Activated CD8-positive, alpha-beta memory T cell treated with anti-CD3 and anti-CD28 coated beads, Interleukin-2, amount 50 U/mL, for 1 hour (primary cell): ENCODE data around the gene COPS3.
"Not testable (repeated sequence)": the region's sequence is repeated elsewhere in the genome, so short reads cannot be mapped to it uniquely, and the experiment has no call there.

Experiments
- DNase-seq: peaks from one replicate; pipeline ENCODE4 v3.0.0-alpha.2; 2020; ENCODE audit errors: extremely low read depth

COPS3 gene

DNA sequence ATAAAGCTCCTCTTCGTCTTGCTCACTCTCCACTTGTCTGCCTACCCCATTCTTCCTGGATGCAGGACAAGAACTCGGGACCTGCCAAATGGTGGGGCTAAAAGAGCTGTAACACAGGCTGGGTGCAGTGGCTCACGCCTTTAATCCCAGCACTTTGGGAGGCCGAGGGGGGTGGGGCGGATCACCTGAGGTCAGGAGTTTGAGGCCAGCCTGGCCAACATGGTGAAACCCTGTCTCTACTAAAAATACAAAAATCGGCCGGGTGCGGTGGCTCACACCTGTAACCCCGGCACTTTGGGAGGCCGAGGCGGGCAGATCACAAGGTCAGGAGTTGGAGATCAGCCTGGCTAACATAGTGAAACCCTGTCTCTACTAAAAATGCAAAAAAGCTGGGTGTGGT is 20.6 kb upstream of the COPS3 start:
- DNase-seq, result not testable (repeated sequence)

DNA sequence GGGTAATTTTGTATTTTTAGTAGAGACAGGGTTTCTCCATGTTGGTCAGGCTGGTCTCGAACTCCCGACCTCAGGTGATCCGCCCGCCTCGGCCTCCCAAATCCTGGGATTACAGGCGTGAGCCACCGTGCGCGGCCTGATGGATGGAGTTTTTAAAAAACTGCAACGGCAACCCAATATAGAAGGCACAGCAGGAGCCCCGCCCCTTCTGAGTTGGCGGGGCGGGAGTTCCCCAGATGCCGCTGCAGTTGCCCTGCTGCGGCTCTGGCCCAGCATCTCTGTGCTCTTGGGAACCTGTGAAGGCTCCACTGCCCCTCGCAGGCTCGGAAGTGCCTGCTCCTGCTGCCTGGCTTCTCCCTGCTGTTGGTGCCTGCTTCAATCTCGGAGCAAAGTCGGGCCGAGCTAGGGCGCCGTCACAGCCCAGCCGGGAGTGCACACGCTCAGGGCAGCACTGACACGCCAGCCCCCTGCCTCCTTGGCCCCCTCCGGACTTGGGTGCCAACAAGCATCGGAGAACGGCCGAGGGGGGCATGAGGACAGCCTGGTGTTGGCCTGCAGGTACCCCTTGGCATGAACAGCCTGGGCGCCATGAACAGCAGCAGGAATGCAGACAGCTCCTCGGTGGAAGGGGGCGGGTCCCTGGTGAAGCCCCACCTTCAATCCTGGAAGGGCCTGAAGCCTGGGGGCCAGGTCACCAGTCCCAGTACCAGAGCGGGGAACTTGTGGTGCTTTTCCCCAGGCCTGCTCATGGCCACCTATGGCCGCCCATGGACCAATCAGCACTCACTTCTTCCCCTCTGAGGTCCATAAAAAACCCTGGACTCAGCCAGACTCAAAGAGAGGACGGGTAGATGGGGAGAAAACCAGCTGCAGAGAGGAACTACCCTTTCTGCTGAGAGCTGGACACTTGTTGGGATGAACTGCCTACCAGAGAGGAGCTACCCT is 19.9 kb upstream of the COPS3 start:
- no peak for DNase-seq

DNA sequence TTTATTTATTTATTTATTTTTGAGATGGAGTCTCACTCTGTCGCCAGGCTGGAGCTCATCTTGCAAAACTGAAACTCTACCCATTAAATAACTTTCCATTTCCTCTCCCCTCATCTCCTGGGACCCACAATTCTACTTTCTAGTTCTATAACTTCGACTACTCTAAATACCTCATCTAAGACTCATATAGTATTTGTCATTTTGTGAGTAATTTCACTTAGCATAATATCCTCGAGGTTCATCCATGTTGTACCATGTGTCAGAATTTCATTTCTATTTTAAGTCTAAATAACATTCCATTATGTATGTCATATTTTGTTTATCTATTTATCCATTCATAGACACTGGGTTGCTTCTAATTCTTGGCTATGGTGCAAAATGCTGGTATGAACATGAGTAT is 17.1 kb upstream of the COPS3 start:
- DNase-seq, result no peak

DNA sequence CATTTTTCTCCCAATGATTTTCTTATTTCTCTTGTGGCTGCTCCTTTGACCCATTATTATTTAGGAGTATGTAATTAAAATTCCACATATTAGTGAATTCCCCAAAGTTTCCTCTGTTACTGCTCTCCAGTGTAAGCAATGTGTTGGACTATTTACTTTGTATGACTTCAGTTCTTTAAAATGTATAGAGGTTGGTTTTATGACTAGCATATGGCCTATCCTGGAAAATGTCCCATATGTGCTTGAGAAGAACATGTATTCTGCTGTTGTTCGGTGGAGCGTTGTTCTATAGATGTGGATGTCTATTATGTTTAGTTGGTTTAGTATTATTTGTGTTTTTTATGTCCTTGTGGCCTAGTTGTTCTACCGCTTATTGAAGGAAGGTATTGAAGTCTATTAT is 16.2 kb upstream of the COPS3 start:
- no peak for DNase-seq

DNA sequence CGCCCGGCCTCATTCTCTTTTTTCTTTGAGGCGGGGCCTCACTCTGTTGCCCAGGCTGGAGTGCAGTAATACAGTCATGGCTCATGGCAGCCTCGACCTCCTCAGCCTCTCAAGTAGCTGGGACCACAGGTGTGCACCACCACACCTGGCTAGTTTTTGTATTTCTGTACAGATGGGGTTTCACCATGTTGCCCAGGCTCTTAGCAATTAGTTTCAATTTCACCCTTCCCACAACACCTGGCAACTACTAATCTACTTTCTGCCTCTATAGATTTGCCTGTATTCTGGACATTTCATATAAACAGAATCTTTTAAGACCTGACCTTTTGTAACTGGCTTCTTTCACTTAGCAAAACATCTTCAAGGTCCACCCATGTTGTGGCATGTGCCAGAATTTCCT is 14.1 kb upstream of the COPS3 start:
- DNase-seq, result no peak

DNA sequence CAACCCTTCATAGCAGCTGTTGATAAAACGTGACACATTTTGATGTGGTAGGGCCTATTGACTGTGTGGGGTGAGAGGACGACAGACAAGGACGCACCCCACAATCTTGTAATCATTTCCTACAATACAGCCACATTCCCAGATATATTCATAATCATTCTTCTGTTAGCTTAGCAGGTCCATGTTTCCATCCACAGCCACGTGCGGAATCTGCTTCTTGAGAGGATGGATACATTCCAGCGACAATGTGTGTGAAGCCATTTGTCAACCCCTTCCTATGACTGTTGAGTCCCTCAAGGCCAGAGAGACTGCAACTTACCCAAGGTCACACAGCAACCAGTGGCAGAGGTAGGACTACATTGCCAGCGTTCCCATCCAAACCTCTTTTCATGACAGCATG is 8.7 kb upstream of the COPS3 start:
- no peak for DNase-seq

DNA sequence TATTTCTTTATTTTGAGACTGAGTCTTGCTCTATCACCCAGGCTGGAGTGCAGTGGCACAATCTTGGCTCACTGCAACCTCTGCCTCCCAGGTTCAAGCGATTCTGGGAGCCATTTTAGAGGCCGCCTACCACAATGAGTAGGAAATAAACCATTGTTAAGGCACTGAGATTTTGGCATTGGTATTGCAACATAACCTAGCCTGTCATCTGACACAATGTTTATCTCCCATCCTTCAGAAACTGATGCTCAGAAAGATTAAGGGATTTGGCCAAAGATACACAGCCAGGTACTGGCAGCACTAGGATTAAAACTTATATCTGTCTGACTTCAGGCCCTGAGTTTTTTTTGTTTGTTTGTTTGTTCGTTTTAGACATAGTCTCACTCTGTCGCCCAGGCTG is 8.0 kb upstream of the COPS3 start:
- no peak for DNase-seq

DNA sequence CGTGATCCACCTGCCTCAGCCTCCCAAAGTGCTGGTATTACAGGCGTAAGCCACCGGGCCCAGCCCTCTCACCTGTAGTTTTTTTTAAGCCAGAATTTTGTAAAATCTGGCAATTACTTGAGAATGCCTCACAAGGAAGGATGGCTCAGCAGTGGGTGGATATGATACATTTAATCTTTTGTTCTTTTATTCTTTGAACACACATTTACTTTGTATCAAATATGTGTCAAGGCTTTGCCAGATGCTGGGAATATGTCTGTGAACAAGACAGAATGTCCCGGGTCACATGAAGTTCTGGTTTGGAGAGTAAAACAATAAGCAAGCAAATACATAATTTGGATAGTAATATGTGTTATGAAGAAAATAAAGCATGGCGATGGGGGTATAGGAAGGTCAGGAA is 4.9 kb upstream of the COPS3 start:
- no peak for DNase-seq

DNA sequence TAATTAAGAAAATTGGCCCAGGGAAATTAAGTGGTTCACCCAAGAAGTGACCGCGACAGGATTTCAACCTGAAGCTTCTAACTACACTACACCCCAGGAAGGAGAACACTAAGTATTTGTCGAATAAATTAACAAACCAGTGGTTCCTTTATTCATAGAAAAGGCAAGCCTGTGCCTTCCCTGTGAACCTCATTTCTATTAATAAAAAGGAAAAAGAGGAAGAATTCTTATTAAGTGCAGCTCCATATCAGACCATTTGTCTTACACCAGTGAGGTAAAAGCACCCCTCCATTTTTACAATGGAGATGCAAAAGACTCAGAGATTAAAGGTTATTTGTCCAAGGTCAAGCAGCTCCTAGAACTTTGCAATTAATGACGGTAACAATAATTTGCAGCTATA is 1.7 kb downstream of the COPS3 start:
- no peak for DNase-seq

DNA sequence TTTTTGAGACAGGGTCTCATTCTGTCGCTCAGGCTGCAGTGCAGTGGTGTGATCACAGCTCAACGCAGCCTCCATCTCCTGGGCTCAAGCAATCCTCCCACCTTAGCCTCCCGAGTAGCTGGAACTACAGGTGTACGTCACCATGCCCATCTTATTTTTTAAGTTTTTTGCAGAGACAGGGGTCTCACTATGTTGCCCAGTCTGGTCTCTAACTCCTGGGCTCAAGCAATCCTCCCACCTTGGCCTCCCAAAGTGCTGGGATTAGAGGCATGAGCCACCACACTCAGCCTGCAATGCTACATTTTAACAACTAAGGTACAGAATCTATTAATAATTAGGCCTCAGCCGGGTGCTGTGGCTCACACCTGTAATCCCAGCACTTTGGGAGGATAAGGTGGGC is 3.6 kb downstream of the COPS3 start:
- not testable (repeated sequence) for DNase-seq

DNA sequence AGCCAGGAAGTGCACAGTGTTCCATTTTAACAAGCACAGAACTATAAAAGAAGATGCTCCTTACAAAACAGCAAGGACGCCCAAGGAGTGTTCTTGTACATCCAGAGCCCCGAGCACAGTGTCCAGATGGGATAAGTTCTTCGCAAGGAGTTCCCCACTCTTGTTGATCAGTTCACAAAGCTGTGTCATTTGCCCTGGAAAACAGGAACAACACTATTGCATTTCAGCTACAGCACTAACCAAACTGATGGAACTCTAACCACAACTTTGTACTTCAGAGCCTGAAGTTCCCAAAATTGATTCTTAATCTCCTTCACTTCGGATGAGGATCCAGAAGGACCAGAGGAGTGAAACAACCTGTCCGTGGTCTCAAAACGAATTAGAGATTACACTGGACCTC is 5.1 kb downstream of the COPS3 start:
- DNase-seq, result no peak

DNA sequence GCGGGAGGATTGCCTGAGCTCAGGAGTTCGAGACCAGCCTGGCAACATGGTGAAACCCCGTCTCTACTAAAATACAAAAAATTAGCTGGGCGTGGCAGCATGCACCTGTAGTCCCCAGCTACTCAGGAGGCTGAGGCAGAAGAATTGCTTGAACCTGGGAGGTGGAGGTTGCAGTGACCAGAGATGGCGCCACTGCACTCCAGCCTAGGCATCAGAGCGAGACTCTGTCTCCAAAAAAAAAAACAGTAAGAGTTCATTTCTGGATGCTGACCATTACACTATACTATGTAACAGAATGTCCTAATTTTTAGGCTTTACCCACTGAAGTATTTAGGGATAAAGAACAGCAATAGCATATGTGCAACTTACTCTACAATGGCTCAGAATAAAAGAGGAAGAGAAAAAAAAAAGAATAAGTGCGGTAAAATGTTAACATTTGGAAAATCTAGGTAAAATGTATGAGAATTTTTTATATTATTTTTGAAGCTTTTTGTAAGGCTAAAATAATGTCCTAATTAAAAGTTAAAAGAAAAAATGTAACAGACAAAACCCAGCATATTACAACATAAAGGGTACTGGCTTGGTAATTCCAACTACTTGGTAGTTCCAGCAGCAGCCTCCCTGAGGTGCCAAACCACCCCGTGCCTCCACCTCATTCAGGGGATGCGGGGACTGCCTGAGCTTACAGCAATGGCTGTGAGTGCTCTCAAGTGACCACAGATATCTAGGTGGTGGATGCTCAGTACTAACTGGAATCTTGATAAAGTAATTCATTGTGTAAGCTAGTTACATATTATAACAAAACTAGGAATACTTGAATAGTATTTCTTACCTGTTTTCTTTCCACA is 10.9 kb downstream of the COPS3 start:
- no peak for DNase-seq

DNA sequence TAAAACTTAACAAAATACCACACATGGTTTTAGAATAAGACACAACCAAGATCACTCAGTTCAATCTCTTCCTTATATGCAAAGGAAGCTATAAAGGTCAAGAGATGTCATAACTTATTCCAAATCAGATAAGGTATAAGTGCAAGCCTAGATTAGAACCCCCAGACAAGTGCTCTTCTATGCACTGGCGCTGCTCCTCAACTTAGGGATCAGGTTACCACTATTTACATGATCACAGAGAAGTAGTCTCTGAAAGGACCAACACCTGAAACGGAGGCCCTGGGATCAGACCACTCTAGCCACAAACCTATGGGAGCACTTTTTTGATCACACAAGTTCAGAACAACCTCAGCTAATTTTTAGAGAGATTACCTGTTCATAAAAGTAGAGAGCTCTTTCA is 16.6 kb downstream of the COPS3 start:
- DNase-seq, result no peak

DNA sequence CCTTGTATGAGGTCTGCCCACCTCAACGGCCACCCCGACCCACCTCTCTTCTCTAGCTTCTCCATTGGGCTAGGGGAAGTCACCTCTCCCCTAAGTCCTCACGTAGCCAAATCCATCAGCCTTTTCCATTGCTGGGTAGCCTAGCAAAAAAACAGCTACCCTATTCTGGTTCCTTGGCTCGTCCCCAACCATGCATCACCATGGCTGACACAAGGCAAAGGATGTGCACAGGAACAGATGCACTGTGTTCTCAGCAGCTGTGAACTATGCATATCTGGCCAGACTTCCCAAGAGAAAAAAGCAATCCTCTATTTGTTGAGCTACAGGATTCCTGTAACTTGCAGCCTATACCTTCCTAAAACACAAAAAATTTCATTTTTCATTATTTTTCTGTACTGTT is 22.0 kb downstream of the COPS3 start:
- DNase-seq, result no peak

DNA sequence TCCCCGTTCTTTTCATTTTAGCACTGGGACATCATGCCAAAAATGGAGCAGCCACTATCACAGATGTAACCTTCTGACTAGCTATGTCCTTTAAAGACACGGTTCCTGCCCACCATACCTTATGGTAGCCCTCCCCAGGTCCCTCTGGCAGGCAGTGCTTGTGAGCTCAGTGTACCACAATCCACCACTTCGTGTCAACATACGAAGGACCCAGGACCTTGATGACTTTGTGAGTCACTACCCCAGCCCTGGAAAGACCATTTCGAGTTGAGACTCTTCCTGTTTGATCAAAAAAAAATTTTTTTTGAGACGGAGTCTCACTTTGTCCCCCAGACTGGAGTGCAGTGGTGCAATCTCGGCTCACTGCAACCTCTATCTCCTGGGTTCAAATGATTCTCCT is 23.0 kb downstream of the COPS3 start:
- no peak for DNase-seq

DNA sequence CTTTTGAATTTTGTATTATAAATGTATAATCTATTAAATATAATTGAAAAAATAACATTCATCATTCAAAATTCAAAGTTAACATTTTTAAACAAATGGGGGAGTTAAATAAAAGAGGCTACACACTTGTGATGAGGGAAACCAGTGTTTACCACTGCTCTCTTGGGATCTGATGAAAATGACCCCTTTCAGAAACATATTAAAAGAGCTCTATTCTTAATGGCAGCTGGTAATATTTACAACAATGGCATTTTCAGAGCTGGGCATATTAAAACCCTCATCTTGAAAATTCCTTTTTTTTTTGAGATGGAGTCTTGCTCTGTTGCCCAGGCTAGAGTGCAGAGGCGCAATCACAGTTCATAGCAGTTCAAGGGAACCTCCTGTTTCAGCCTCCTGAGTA is 24.7 kb downstream of the COPS3 start:
- no peak for DNase-seq

DNA sequence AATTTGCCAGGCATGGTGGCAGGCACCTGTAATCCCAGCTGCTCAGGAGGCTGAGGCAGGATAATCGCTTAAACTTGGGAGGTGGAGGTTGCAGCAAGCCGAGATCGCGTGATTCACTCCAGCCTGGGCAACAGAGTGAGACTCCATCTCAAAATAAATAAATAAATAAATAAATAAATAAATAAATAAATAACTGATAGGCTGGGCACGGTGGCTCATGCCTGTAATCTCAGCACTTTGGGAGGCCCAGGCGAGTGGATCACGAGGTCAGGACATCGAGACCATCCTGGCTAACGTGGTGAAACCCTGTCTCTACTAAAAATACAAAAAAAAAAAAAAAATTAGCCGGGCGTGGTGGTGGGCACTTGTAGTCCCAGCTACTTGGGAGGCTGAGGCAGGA is 25.4 kb downstream of the COPS3 start:
- not testable (repeated sequence) for DNase-seq

DNA sequence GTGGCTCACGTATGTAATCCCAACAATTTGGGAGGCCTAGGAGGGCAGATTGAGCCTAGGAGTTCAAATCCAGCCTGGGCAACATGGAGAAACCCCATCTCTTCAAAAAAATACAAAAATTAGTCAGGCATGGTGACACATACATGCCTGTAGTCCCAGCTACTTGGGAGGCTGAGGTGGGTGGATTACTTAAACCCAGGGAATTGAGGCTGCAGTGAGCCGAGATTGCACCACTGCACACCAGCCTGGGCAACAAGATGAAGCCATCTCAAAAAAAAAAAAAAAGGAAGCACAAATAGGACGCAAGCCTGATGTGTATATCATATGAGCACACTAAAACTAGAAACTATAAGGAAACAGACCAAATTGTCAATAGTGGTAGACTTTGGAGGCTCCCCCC is 27.0 kb downstream of the COPS3 start:
- no peak for DNase-seq

DNA sequence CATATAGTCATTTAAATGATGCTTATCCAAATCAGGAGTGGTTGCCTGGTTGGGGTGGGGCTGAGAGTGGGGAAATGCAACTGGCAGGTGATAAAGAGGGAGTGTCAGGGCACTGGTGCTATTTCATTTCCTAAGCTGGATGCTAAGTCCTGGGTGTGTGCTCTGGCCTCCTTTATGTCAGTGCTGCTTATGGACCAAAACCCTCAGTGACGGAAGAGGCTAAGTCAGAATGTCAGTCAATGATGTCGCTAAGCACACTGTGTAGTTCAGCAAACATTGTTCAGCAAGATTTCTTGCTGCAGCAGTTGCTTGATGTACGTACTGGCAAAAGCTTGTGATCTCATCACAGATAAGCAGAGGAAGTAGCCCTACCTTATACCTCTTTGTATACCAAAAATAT is 27.6 kb downstream of the COPS3 start:
- DNase-seq, result no peak

DNA sequence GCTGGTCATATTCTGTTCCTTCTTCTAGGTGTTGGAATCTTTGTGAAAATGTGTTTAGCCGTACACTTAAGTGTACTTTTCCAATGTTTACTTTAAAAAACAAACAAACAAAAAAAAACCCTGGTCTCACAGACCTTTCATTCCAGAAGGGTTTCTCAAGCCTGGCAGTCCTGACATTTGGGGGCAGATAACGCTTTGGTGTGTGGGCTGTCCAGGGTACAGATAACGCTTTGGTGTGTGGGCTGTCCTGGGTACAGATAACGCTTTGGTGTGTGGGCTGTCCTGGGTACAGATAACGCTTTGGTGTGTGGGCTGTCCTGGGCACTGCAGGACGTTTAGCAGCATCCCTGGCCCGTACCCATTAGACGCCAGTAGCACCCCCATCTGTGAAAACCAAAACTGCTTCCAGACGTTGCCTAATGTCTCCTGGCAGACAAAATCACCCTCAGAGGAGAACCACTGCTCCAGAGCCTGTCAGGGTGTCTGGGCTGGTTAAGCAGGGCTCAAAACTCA is 28.8 kb downstream of the COPS3 start:
- no peak for DNase-seq

DNA sequence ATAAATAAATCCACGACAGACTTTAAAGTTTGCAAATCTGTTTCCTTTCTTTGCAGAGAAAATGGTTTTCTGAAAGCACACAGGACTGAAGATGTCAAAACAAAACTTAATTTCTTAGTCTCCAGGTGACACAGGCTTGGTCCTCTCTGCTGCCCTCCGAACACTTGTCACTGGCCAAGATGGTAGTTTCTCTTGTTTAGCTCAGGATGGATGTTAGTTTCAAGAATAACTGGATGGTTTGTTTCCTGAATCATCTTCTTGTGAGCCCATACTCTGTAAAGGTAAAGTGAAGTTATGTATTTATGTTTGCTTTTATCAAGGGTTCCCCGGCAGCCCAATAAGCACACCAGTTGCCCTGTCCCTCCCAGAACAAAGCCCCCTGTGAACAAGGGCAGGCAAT is 34.2 kb downstream of the COPS3 start:
- no peak for DNase-seq

DNA sequence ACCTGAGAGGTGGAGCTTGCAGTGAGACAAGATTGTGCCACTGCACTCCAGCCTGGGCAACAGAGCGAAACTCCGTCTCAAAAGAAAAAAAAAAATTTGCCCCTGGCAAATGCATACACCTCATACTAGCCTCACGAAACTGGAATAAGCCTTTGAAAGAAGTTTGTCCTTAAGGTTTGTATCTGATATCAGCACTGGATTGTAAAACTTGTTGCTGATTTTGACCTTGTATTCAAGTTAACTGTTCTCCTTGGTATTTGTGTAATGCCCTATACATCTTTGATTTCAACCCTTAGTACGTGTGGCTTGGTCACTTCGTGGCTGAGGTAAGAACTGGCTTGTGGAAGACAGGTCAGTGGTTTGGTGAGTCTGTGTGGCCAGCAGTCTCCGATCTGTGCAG is 37.9 kb downstream of the COPS3 start:
- no peak for DNase-seq

DNA sequence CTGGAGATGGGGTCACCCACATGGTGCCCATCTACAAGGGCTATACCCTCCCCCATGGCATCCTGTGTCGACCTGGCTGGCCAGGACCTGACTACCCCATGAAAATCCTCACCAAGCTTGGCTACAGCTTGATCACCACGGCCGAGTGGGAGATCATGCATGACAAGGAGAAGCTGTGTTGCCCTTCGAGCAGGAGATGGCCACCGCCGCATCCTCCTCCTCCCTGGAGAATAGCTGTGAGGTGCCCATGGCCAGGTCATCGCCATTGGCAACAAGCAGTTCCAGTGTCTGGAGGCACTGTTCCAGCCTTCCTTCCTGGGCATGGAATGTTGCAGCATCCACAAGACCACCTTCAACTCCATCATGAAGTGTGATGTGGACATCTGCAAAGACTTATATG is 38.8 kb downstream of the COPS3 start:
- no peak for DNase-seq
